Trophoblast cell (in vitro differentiated cells and primary cell): Measurements from ENCODE around the gene SUFU.

ENCODE experiments used
- DNase-seq, 2 donors: peaks; one replicate each; pipeline ENCODE4 v3.0.0-alpha.2; 2016
- H2AFZ ChIP-seq: 2 replicates; pipeline ENCODE4 v1.6.1; 2013; ENCODE audit warnings: low read length, moderate library complexity, mild to moderate bottlenecking; ENCODE audit not compliant: insufficient read depth, poor library complexity
- H2AK5ac ChIP-seq: 2 replicates; pipeline ENCODE4 v1.6.1; 2013; ENCODE audit warnings: mild to moderate bottlenecking, low read length
- H2BK120ac ChIP-seq: 2 replicates; pipeline ENCODE4 v1.6.1; 2013; ENCODE audit warnings: low read length, mild to moderate bottlenecking, moderate library complexity; ENCODE audit not compliant: insufficient read depth, poor library complexity
- H2BK12ac ChIP-seq: 2 replicates; pipeline ENCODE4 v1.6.1; 2013; ENCODE audit warnings: mild to moderate bottlenecking, low read length, moderate library complexity
- H2BK5ac ChIP-seq: 2 replicates; pipeline ENCODE4 v1.6.1; 2013; ENCODE audit warnings: low read length, low read depth, moderate library complexity, mild to moderate bottlenecking; ENCODE audit not compliant: poor library complexity
- H3K14ac ChIP-seq: 2 replicates; pipeline ENCODE4 v1.6.1; 2013; ENCODE audit warnings: mild to moderate bottlenecking, low read length
- H3K18ac ChIP-seq: 2 replicates; pipeline ENCODE4 v1.6.1; 2013; ENCODE audit warnings: mild to moderate bottlenecking, low read length
- H3K23ac ChIP-seq: 2 replicates; pipeline ENCODE4 v1.6.1; 2013; ENCODE audit warnings: low read length
- H3K27ac ChIP-seq: 2 replicates; pipeline ENCODE4 v1.5.1; 2013; ENCODE audit warnings: low read depth, mild to moderate bottlenecking, inconsistent platforms, low read length, moderate library complexity
- H3K27me3 ChIP-seq: 2 replicates; pipeline ENCODE4 v1.6.1; 2013; ENCODE audit warnings: inconsistent platforms, mild to moderate bottlenecking, low read length, moderate library complexity; ENCODE audit not compliant: insufficient read depth
- H3K36me3 ChIP-seq, 2 experiments: 1 replicate in 1 of 2; 2 replicates in 1 of 2; pipeline ENCODE4 v1.6.1; 2013; ENCODE audit warnings: low read length in 2 of 2, mild to moderate bottlenecking in 2 of 2, moderate library complexity in 1 of 2; ENCODE audit not compliant: insufficient read depth in 2 of 2, control insufficient read depth in 1 of 2
- H3K4ac ChIP-seq: 2 replicates; pipeline ENCODE4 v1.6.1; 2013; ENCODE audit warnings: low read depth, mild to moderate bottlenecking, low read length, moderate library complexity
- H3K4me1 ChIP-seq, 2 experiments: 1 replicate in 1 of 2; 2 replicates in 1 of 2; pipeline ENCODE4 v1.6.1; 2013; ENCODE audit warnings: low read length in 2 of 2, mild to moderate bottlenecking in 2 of 2, moderate library complexity in 1 of 2; ENCODE audit not compliant: insufficient read depth in 2 of 2, control insufficient read depth in 1 of 2
- H3K4me2 ChIP-seq: 2 replicates; pipeline ENCODE4 v1.6.1; 2013; ENCODE audit warnings: inconsistent platforms, mild to moderate bottlenecking, low read length, moderate library complexity
- H3K4me3 ChIP-seq: 2 replicates; pipeline ENCODE4 v1.5.1; 2013; ENCODE audit warnings: mild to moderate bottlenecking, low read depth, low read length, inconsistent platforms
- H3K79me1 ChIP-seq: one replicate; pipeline ENCODE4 v1.6.1; 2013; ENCODE audit warnings: low read length
- H3K79me2 ChIP-seq: 2 replicates; pipeline ENCODE4 v1.6.1; 2013; ENCODE audit warnings: low read length, mild to moderate bottlenecking; ENCODE audit not compliant: control insufficient read depth, insufficient read depth, poor library complexity
- H3K9ac ChIP-seq: 2 replicates; pipeline ENCODE4 v1.6.1; 2013; ENCODE audit warnings: mild to moderate bottlenecking, low read length
- H3K9me3 ChIP-seq: 2 replicates; pipeline ENCODE4 v1.6.1; 2013; ENCODE audit warnings: low read depth, mild to moderate bottlenecking, control low read depth, inconsistent platforms, low read length; ENCODE audit not compliant: insufficient read depth
- H4K12ac ChIP-seq: 2 replicates; pipeline ENCODE4 v1.6.1; 2013; ENCODE audit warnings: low read depth, mild to moderate bottlenecking, low read length, moderate library complexity
- H4K8ac ChIP-seq: 2 replicates; pipeline ENCODE4 v1.6.1; 2013; ENCODE audit warnings: low read depth, mild to moderate bottlenecking, low read length, moderate library complexity
- H4K91ac ChIP-seq: one replicate; pipeline ENCODE4 v1.6.1; 2013; ENCODE audit warnings: low read depth, mild to moderate bottlenecking, low read length, moderate library complexity
- WGBS: extraction: QIAGEN DNeasy Blood & Tissue Kit; methylation state at CpG from one replicate; pipeline ENCODE4 v1.1.7; 2013; ENCODE audit warnings: missing lambda C conversion rate; ENCODE audit not compliant: insufficient read length, insufficient coverage; ENCODE audit errors: extremely low coverage; 5-methylcytosine and 5-hydroxymethylcytosine counted together

SUFU gene

GRCh38 chr10:102485093-102485784, 18.5 kb upstream of the SUFU start:
- Histone ChIP-seq H2AK5ac (no peak overlapping the region), H3K4me3 (no peak overlapping the region), H3K23ac (no peak overlapping the region), H2BK120ac (no peak overlapping the region), H3K18ac (no peak overlapping the region), H3K79me1 (no peaks in the 10 kb centered on the region), H3K27me3 (no peaks in the 10 kb centered on the region), H3K14ac (no peak overlapping the region), H2BK12ac (no peak overlapping the region), H4K12ac (no peak overlapping the region), H4K8ac (no peak overlapping the region), H3K4me1 (peaks cover 2% of the 10 kb centered on the region in 2 experiments), H4K91ac (no peak overlapping the region), H3K79me2 (no peaks in the 10 kb centered on the region), H3K27ac (no peak overlapping the region), H3K9ac (no peak overlapping the region), H2AFZ (no peak overlapping the region), H3K36me3 (peaks cover 85 to 87% of the 10 kb centered on the region in 2 experiments), H3K4me2 (no peak overlapping the region), H3K9me3 (no peaks in the 10 kb centered on the region), H3K4ac (no peak overlapping the region), H2BK5ac (no peak overlapping the region)
- no peak for DNase-seq
- no CpG with 5 or more reads among the region's 18 CpGs for WGBS

GRCh38 chr10:102491136-102491535, 12.6 kb upstream of the SUFU start:
- Histone ChIP-seq H2BK5ac (no peak overlapping the region), H3K23ac (no peak overlapping the region), H4K91ac (no peak overlapping the region), H3K9me3 (no peaks in the 10 kb centered on the region), H2BK120ac (no peak overlapping the region), H3K79me2 (peaks cover 9% of the 10 kb centered on the region), H3K18ac (no peak overlapping the region), H2AFZ (no peak overlapping the region), H3K4me1 (peaks cover 3 to 6% of the 10 kb centered on the region in 2 experiments), H3K36me3 (peaks cover 33 to 47% of the 10 kb centered on the region in 2 experiments), H2AK5ac (no peak overlapping the region), H3K27ac (no peak overlapping the region), H2BK12ac (no peak overlapping the region), H3K4me3 (no peak overlapping the region), H3K14ac (no peak overlapping the region), H4K8ac (no peak overlapping the region), H3K9ac (no peak overlapping the region), H3K4me2 (no peak overlapping the region), H3K79me1 (no peaks in the 10 kb centered on the region), H3K4ac (no peak overlapping the region), H3K27me3 (no peaks in the 10 kb centered on the region), H4K12ac (no peak overlapping the region)
- peak in 1 of 2 donors; percentile 19 for DNase-seq
- no CpG with 5 or more reads among the region's 4 CpGs for WGBS

GRCh38 chr10:102492344-102492939, 11.3 kb upstream of the SUFU start:
- no peak overlapping the region for H4K8ac ChIP-seq
- no peak overlapping the region for H2BK5ac ChIP-seq
- no peak overlapping the region for H4K12ac ChIP-seq
- H3K27me3 ChIP-seq, result no peaks in the 10 kb centered on the region
- no CpG with 5 or more reads among the region's 7 CpGs for WGBS
- no peak overlapping the region for H2BK120ac ChIP-seq
- H3K36me3 ChIP-seq, result peaks cover 21 to 34% of the 10 kb centered on the region in 2 experiments
- H3K27ac ChIP-seq, result no peak overlapping the region
- H3K4me3 ChIP-seq, result no peak overlapping the region
- peaks cover 3 to 6% of the 10 kb centered on the region in 2 experiments for H3K4me1 ChIP-seq
- H3K18ac ChIP-seq, result peak overlapping the region; percentile 37
- H3K14ac ChIP-seq, result no peak overlapping the region
- peaks cover 9% of the 10 kb centered on the region for H3K79me2 ChIP-seq
- no peak overlapping the region for H2BK12ac ChIP-seq
- H3K4ac ChIP-seq, result peak overlapping the region; percentile 78
- H3K79me1 ChIP-seq, result no peaks in the 10 kb centered on the region
- no peak overlapping the region for H2AFZ ChIP-seq
- H3K9me3 ChIP-seq, result no peaks in the 10 kb centered on the region
- peak; percentile 22 to 65 for DNase-seq
- no peak overlapping the region for H3K23ac ChIP-seq
- H3K9ac ChIP-seq, result no peak overlapping the region
- H3K4me2 ChIP-seq, result no peak overlapping the region
- H2AK5ac ChIP-seq, result no peak overlapping the region
- H4K91ac ChIP-seq, result no peak overlapping the region

GRCh38 chr10:102492983-102493382, 10.8 kb upstream of the SUFU start:
- no CpG with 5 or more reads among the region's 2 CpGs for WGBS
- Histone ChIP-seq H2AK5ac (no peak overlapping the region), H2BK5ac (no peak overlapping the region), H2BK12ac (no peak overlapping the region), H3K9ac (no peak overlapping the region), H3K14ac (no peak overlapping the region), H3K79me2 (peaks cover 9% of the 10 kb centered on the region), H3K4me2 (no peak overlapping the region), H3K27me3 (no peaks in the 10 kb centered on the region), H4K8ac (no peak overlapping the region), H3K9me3 (no peaks in the 10 kb centered on the region), H3K4ac (peak overlapping the region; percentile 78), H2AFZ (no peak overlapping the region), H3K23ac (no peak overlapping the region), H3K4me1 (peaks cover 3 to 6% of the 10 kb centered on the region in 2 experiments), H3K4me3 (no peak overlapping the region), H4K91ac (no peak overlapping the region), H2BK120ac (no peak overlapping the region), H3K36me3 (peaks cover 17 to 31% of the 10 kb centered on the region in 2 experiments), H3K79me1 (no peaks in the 10 kb centered on the region), H3K27ac (no peak overlapping the region), H4K12ac (no peak overlapping the region), H3K18ac (no peak overlapping the region)
- no peak for DNase-seq
